ENCODE data around the gene SLC6A18.

DNA sequence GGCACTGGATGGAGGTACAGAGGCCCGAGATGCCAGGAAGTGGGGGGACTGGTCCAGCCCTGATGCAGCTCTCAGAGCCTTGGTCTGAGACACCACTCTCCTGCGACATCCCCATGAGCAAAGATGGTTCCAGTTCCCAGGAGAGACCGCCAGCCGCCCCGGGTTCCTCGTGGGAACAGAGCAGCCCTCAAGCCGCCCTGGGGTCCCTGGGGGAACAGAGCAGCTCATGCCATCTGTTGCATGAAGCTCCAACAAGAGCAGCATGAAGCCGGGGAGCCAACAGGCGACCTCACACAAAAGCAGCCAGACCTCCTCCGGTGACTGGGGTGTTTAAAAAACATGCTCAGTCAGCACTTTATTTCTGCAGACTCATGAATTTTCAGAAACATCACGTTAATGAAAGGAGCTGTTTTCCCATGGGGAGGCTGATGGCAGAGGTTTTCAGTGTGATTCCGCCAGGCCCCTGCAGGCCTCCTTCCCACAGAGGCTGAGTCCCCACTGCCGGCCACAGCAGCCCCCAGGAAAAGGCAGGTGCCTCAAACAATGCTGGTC is 6.2 kb downstream of the SLC6A18 start:
- TF ChIP-seq, protein P1, sequence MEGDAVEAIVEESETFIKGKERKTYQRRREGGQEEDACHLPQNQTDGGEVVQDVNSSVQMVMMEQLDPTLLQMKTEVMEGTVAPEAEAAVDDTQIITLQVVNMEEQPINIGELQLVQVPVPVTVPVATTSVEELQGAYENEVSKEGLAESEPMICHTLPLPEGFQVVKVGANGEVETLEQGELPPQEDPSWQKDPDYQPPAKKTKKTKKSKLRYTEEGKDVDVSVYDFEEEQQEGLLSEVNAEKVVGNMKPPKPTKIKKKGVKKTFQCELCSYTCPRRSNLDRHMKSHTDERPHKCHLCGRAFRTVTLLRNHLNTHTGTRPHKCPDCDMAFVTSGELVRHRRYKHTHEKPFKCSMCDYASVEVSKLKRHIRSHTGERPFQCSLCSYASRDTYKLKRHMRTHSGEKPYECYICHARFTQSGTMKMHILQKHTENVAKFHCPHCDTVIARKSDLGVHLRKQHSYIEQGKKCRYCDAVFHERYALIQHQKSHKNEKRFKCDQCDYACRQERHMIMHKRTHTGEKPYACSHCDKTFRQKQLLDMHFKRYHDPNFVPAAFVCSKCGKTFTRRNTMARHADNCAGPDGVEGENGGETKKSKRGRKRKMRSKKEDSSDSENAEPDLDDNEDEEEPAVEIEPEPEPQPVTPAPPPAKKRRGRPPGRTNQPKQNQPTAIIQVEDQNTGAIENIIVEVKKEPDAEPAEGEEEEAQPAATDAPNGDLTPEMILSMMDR (IDR thresholded peaks at IDR 0.05; ENCODE audit: low read length) = no peak
- no peak for TF ChIP-seq EZH2 (optimal IDR thresholded peaks at IDR 0.05; ENCODE audit: low read depth, low read length)
